ENCODE measurements around the gene CLK2. TPM values are rescaled to one million over a fixed set of nuclear protein-coding genes. Genes with fewer than 3 reads are reported as not detected.
"Not testable (repeated sequence)": the region's sequence is repeated elsewhere in the genome, so short reads cannot be mapped to it uniquely, and the experiment has no call there.

Gene CLK2
- total RNA-seq, 4 donors from 2014 or later: 31.9 to 92.9 (median 51.5) TPM

GRCh38 chr1:155241069-155241679 lies 32.1 kb downstream of the CLK2 start:
- DNase-seq: peak; percentile 84
- intact Hi-C loops (cut with DNase I; ENCODE audit: low total_unique reads): no loop called here
- Histone ChIP-seq H3K27me3 (no peaks in the 10 kb centered on the region), H3K4me3 (peak overlapping the region in 3 of 4 donors; percentile 16 to 58 (median 28)), H3K27ac (peak overlapping the region; percentile 65 to 97 (median 78)), H3K9me3 (no peaks in the 10 kb centered on the region), H3K36me3 (peaks cover 0 to 11% (median 5%) of the 10 kb centered on the region in 4 donors), H3K4me1 (peaks cover 20 to 46% (median 32%) of the 10 kb centered on the region in 4 donors)
- WGBS, 2 donors (ENCODE audit: low coverage in 1 of 2): 11% methylated on average over 4 of the region's 4 CpGs; no CpG with 5 or more reads in 1 of the 2 donors
- in situ Hi-C loops (cut with MboI; ENCODE audit: low pct_ligation_motif_present in 1 of 4, low pct_unique_long_range_greater_than_20kb in 1 of 4, low sequenced_read_pairs in 3 of 4): no loop called here
- TF ChIP-seq POLR2AphosphoS5 (IDR thresholded peaks at IDR 0.05): peak; percentile 23 to 70 (median 37)
- no peak for TF ChIP-seq EP300 (IDR thresholded peaks at IDR 0.05; ENCODE audit: low read depth)

DNA sequence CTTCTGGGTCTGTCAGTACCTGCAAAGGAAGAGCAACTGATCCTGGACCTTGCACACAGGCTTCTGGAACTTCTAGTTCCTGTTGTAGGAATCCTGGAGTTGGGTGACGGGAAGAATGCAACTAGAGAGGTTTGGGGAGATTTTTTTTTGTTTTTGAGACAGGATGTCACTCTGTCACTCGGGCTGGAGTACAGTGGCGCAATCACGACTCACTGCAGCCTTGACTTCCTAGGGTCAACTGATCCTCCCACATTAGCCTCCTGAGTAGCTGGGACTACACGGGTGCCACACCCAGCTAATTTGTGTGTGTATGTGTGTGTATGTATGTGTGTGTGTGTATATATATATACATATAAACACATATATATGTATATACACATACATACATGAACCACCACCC lies 36.9 kb downstream of the CLK2 start:
- no peaks in the 10 kb centered on the region for H3K27me3 ChIP-seq
- H3K4me3 ChIP-seq: no peak overlapping the region
- peaks cover 0 to 14% (median 7%) of the 10 kb centered on the region in 4 donors for H3K36me3 ChIP-seq
- TF ChIP-seq EP300 (IDR thresholded peaks at IDR 0.05; ENCODE audit: low read depth) (no peak), POLR2A (IDR thresholded peaks at IDR 0.05) (no peak), POLR2AphosphoS5 (IDR thresholded peaks at IDR 0.05) (no peak), CTCF (IDR thresholded peaks at IDR 0.05) (no peak)
- no peak overlapping the region for H3K27ac ChIP-seq
- peaks cover 8 to 20% (median 10%) of the 10 kb centered on the region in 4 donors for H3K4me1 ChIP-seq
- in situ Hi-C loops (cut with MboI; ENCODE audit: low pct_ligation_motif_present in 1 of 4, low pct_unique_long_range_greater_than_20kb in 1 of 4, low sequenced_read_pairs in 3 of 4): no loop called here
- intact Hi-C loops (cut with DNase I; ENCODE audit: low total_unique reads): no loop called here
- no peak for DNase-seq
- WGBS, 2 donors (ENCODE audit: low coverage in 1 of 2): 82% methylated on average over 5 of the region's 5 CpGs; no CpG with 5 or more reads in 1 of the 2 donors
- H3K9me3 ChIP-seq: no peaks in the 10 kb centered on the region

DNA sequence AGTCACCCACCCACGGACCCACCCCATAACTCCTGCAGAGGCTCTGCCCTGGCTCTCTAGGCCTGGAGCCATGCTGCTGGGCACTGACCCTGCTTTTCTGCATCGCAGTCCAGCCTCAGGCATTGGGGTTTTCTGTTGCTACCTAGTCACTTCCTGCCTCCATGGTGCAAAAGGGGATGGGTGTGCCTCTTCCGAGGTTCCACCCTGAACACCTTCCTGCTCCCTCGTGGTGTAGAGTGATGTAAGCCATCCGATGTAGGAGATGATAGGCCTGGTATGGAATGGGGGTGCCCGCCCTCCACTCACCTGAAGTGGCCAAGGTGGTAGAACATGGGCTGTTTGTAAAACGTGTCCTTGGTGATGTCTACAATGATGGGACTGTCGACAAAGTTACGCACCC lies 37.9 kb downstream of the CLK2 start:
- in situ Hi-C loops (cut with MboI; ENCODE audit: low pct_ligation_motif_present in 1 of 4, low pct_unique_long_range_greater_than_20kb in 1 of 4, low sequenced_read_pairs in 3 of 4); H3K27me3 ChIP-seq; DNase-seq; H3K4me3 ChIP-seq; intact Hi-C loops (cut with DNase I; ENCODE audit: low total_unique reads); H3K27ac ChIP-seq; H3K4me1 ChIP-seq; H3K9me3 ChIP-seq: not testable (repeated sequence)
- H3K36me3 ChIP-seq: peaks cover 0 to 14% (median 7%) of the 10 kb centered on the region in 4 donors
- 94% methylated on average over 5 of the region's 9 CpGs; no CpG with 5 or more reads in 1 of the 2 donors for WGBS, 2 donors (ENCODE audit: low coverage in 1 of 2)

DNA sequence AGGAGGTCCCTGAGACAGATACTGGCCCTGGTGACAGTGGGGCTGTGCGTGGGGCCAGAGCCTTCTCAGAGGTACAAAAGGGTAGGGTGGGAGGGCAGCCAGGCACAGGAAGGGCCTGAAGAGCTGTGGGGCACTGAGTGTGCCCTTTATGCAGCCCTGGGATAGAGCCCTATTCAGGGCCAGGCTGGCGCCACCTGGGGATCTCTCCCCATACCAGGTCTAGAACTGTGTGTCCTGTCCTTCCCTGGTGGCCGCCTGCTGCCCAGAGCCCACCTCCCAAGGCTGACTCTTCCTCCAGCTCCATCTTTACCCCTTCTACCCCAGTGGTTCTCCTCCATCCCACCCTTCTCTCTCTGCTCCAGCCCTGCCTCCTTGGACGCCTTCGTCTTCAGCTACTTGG lies 39.8 kb downstream of the CLK2 start:
- intact Hi-C loops (cut with DNase I; ENCODE audit: low total_unique reads); H3K27me3 ChIP-seq; DNase-seq; H3K4me3 ChIP-seq; H3K4me1 ChIP-seq; in situ Hi-C loops (cut with MboI; ENCODE audit: low pct_ligation_motif_present in 1 of 4, low pct_unique_long_range_greater_than_20kb in 1 of 4, low sequenced_read_pairs in 3 of 4); H3K9me3 ChIP-seq; H3K27ac ChIP-seq: not testable (repeated sequence)
- peaks cover 0 to 14% (median 7%) of the 10 kb centered on the region in 4 donors for H3K36me3 ChIP-seq
- WGBS, 2 donors (ENCODE audit: low coverage in 1 of 2): 93% methylated on average over 2 of the region's 5 CpGs; no CpG with 5 or more reads in 1 of the 2 donors

DNA sequence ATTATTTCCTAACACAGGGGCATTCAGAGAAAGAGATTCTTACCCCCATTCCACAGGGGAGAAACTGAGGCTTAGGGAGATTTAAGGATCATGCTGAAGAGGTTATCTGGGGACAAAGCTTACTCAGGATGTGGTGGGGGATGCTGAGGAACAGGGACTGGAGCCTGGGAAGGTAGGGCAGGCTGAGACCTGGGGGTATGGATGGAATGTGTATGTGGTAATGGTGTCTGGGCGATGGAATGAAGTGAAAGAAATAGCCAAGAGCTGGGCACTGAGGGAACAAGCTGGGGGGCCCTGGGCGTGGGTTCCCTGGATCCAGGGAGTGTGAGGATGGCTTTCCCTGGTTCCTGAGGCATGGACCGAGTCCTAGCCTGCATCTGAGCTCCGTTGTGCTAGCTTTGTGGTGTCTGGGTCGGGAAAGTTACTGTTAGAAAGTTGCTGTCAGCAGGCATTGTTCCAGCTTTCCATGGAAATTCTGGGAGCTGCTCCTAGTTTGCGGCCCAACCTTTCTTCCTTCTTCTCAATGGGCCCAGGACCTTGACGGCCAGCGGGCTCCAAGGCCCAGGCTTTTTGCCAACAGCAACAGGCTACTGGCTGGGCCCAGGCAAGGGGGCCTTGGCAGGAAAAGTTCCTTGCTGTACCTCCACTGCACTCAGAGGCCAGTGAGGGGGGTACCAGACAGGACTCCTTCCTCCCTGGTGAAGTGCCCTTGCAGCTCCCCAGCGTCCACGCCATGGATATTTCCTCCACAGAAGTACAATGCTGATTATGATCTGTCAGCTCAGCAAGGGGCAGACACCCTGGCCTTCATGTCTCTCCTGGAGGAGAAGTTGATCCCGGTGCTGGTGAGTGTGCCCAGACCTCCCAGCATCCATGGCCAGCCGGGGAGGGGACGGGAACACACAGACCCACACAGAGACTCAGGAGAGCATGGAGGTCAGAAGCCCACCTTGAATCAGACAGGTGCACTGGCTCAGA lies 41.0 kb downstream of the CLK2 start:
- H3K27me3 ChIP-seq; intact Hi-C loops (cut with DNase I; ENCODE audit: low total_unique reads); H3K4me3 ChIP-seq; in situ Hi-C loops (cut with MboI; ENCODE audit: low pct_ligation_motif_present in 1 of 4, low pct_unique_long_range_greater_than_20kb in 1 of 4, low sequenced_read_pairs in 3 of 4); H3K9me3 ChIP-seq; DNase-seq: not testable (repeated sequence)
- H3K27ac ChIP-seq: peak overlapping the region in 3 of 4 donors; percentile 29 to 69 (median 54)
- 49 to 100% methylated on average over 1 to 7 of the region's 13 CpGs for WGBS, 2 donors (ENCODE audit: low coverage in 1 of 2)
- peaks cover 0 to 14% (median 7%) of the 10 kb centered on the region in 4 donors for H3K36me3 ChIP-seq
- H3K4me1 ChIP-seq: peaks cover 0 to 11% (median 5%) of the 10 kb centered on the region in 4 donors

- 47% methylated on average over 3 of the region's 3 CpGs; no CpG with 5 or more reads in 1 of the 2 donors for WGBS, 2 donors (ENCODE audit: low coverage in 1 of 2)
- H3K27me3 ChIP-seq; in situ Hi-C loops (cut with MboI; ENCODE audit: low pct_ligation_motif_present in 1 of 4, low pct_unique_long_range_greater_than_20kb in 1 of 4, low sequenced_read_pairs in 3 of 4); H3K36me3 ChIP-seq; DNase-seq; intact Hi-C loops (cut with DNase I; ENCODE audit: low total_unique reads); H3K4me3 ChIP-seq; H3K9me3 ChIP-seq: not testable (repeated sequence)
- Histone ChIP-seq H3K4me1 (peaks cover 3 to 17% (median 8%) of the 10 kb centered on the region in 4 donors), H3K27ac (peak overlapping the region in 1 of 4 donors; percentile 69)
These were observed 42.0 kb downstream of the CLK2 start for GRCh38 chr1:155231302-155231701.

Measured in transverse colon (tissue), 4 donors.